ENCODE measurements around the gene CLGN.

The CLGN gene

DNA sequence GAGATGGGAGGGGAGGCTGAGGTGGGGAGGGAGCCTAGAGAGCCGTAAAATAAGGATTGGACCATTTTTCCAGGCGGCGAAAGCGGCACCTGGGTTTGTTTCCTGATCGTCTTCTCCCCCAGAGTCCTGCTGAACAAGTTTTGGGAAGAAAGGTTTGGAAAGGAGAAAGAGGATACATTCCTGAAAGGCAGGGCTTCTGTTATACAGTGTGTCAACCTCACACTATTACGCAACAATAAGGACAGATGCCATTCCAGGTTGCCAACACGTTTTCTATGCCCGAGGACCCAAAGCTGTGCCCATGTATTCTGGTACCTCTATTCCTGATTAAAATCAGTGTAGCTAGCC is 53.3 kb downstream of the CLGN start:
- no peak for DNase-seq

DNA sequence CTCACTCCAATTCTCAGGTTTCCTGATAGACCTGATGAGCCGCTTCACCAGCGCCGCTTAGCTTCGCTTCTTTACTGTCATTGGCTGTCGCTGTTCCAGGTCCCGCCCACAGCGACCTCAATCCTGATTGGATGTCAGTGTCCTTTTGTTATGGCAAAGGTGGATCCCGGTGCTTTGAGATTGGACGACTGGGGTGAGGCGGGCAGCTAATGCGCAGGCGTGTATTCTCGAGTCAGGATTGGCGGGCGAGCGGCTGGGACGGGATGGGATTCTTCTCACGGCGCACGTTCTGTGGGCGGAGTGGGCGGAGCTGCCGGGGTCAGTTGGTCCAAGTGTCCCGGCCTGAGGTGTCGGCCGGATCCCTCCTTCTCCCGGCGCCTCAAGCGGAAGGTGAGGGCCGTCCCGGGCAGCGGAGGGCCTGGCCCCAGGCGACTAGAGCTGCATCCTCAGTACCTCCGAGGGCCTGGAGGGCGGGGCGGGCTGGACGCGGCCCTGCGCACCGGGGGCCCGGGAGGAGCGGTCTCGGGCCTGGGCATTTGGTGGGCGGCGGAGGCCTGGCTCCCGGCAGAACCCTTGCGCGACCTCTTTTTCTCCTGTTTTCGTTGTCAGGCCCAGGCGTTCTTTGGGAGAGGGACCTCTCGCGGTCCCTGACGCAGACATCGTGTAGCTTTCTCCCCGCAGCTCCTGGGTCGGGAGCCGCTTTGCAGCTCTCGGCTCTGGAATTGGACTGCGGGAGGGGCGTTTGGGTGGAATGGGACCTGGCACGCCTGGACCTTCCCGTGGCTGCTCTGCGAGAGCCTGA is 53.9 kb downstream of the CLGN start, which contains the start of gene SCOC:
TSS of gene SCOC (plus strand) at position 319 of the 802 bp plus-strand sequence. CDS start 5,525 bp downstream, outside the sequence.
- peak; percentile 91 to 96 for DNase-seq

DNA sequence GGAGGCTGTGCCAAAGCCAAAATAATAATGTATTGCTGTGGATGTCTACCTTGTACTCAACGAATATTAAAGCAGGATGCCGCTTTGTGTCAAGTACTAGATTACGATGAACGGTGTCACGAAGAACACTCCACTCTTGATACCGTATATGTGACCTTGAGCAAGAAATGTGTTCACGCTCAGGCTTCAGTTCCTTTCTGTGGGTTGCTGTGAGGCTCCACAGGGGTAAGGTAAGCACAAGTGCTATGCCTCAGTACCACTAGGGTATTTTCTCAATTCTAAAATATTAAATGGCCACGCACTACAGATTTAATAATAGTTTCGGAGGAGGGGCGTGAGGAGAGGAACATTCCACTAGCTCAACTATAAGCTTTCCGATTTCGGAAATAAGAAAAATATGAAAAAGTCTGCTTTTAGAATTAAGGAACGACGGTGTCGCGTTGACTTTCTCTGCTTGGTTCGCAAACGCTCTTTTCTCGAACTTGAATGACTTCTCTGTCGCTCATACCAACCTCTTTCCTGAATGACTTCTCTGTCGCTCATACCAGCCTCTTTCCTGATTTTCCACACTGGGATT is 54.6 kb downstream of the CLGN start:
- DNase-seq = peak; percentile 8 to 29

DNA sequence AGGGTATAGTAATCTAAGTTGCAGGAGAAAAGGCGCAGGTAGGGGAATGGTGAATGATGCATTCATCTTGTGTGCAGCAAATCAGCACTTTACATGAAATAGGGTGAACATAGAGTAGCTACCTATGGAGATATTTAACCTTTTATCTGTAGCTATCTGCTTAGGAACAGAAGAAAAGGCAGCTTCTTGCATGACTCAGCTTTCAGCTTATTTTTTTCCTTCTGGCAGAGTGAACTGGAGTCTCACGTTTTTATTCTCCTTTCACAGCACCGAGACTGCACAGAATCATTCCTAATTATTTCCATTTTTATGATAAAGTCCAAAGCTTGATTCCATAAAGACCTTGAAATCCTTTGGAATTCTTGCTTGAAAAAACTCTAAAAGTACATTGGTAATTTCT is 58.8 kb downstream of the CLGN start:
- DNase-seq = no peak

DNA sequence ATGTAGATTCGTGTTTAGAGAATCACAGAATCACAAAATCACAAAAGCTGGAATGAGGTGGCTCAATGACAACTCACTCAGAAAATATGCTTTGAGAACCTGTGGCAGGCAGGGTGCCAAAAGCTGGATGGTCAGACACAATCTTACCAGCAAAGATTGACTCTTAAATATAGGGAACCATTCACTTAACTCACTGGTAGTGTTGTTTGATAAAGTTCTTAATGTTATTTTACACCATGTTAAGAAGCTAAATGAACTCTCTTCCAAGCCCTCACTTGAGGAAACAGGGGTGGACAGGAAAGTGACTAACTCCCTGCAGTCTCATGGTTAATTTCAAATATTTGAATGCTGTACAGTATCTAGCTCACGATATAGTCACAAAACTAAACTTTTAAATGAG is 59.7 kb downstream of the CLGN start:
- DNase-seq = no peak

DNA sequence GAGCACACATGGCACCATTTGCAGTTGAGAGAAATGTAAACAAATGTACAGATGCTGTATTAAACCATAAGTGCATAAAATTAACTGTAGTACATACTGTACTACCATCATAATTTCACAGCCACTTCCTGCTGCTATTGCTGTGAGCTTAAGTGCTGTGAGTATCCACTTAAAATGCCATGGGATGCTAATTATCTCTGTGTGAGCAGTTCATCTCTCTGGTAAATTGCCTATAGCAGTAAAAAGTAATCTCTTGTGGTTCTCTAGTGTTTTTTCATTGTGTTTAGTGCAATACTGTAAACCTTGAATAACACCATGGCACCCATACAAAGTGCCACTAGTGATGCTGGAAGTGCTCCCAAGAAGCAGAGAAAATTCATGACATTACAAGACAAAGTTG is 63.9 kb downstream of the CLGN start:
- DNase-seq = no peak

DNA sequence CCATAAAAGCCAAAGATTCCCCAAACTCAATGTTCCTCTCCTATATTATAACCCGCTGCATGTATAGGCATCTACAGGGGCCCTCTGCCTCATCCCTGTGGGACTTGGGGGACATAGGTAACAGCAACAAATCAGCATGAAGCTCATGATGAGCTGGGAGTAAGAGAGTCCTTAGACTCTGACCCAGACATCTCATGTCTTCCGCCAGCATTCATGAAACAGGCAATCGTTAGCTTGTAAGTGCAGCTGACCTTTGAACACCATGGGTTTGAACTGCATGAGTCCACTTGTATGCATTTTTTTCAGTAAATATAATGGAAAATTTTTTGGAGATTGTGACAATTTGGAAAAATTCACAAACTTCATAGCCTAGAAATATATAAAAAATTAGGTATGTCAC is 64.4 kb downstream of the CLGN start:
- no peak for DNase-seq

DNA sequence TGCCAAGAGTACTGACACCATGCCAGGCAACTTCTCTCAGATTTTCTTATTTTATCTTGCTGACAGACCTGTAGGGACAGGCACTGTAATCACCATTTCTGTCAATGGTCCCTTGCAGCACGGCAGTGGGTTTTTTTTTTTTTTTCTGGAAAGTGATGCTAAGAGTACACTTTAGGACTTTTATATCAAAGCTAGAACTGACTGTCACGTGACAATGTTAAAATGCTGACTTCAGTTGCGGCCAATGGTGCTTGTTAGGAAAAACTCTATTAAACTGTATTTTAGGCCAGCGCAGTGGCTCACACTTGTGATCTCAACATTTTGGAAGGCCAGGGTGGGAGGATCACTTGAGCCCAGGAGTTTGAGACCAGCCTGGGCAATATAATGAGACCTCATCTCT is 66.3 kb downstream of the CLGN start:
- no peak for DNase-seq

DNA sequence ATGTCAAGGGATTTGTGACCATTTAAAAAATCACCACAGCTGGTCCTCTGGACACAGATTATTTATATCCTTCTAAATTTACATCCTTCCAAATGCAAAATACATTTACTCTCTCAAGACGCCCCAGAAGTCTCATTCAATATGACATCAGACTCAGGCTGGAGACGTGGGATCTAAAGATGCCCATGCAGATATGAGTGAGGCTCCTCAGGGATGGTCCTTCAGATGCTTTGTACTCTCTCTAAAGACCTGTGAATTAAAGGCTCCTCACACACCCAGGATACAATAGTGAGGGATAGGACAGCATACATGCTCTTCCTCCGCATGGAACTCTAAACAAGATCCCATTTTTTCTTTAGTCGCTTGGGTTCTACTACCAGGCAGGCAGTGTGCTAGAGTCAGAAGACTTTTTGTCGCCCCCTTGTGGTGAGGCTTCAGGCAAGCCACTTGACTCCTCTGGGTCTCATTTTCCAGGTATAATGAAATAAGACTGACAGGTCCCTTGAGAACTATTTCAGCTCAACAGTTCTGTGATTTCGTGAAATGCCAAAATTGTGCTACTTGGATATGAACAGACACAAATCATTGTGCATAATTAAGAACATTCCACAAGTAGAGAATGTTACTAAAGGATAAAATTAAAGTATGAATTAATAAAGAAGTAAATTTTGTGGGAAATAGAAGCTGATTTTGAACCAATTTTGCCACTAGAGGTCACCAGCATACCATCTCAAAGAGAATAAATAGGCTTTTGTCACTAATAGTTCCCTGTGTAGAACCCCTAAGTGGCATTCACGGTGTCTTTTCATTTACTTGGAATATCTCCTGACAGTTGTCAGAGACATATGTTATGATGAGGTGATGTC is 67.7 kb downstream of the CLGN start:
- peak; percentile 80 to 82 for DNase-seq

DNA sequence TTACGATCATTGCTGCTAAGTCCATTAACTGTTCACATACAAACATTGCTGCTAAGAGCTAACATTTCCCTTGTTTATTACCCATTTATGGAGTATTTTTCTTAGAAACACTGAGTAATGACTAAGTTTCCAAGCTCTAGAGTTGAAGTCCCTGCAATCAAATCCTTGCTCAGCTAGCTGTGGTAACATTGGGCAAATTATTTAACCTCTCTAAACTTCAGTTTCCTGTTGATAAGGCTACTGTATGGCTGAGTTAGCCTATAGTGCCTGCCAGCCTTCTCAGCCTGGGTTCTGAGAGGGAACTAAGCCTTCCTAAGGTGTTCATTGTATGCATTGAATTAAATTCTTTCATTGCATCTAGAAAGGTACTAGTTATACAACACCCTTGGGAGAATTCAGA is 69.2 kb downstream of the CLGN start:
- no peak for DNase-seq

DNA sequence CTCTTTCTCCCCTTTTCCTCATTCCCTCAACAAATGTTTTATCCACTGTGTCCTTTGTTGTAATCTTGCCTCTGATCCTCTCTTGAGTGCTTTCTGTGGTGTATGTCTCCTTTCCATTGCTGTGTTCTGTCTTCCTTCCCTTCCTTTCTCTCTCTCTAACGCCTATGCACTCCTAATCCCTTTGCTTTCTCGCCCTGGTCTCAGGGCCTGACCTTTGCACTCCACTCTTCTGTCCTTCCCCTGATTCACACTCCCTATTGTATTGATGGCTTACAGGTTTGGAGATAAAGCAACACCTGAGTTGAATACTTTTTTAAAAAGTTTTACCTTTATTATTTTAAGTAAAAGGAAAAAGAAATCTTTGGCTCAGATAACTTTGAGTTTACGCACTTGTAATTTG is 69.6 kb downstream of the CLGN start:
- no peak for DNase-seq

DNA sequence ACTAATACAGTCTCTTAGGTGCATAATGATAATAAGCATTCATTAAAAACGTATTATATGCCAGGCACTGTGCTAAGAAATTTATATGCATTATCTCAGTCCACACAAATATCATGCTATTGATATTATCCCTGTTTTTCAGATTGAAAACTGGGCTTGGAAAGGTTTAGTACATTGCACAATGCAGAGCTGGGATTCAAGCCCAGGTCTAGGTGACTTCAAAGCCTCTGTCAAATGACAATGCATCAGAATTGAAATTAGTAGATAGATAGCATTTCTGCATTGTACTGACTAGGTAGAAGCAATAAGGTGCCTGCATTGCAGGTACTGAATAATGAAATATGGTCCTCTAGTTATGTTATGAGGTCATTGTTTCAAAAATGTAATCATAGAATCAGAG is 72.2 kb downstream of the CLGN start:
- no peak for DNase-seq

DNA sequence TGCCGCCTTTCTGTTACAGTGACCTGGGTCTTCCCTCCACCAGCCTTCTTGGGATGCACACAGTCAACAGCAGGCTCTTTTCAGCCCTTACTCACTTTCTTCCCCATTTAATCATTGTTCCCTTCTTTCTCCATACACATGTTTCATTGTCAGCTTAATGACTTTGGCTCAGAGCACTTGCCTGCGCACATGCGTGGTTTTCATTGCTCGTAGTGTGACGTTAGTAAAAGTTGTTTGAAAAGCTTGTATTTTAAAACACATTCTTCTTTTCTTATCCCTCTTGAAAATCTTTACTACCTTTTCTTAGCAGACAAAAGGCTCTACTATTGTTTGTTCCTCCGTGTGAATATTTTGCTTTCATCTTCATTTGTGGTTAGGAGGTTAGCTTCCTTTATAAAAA is 73.7 kb downstream of the CLGN start:
- no peak for DNase-seq

DNA sequence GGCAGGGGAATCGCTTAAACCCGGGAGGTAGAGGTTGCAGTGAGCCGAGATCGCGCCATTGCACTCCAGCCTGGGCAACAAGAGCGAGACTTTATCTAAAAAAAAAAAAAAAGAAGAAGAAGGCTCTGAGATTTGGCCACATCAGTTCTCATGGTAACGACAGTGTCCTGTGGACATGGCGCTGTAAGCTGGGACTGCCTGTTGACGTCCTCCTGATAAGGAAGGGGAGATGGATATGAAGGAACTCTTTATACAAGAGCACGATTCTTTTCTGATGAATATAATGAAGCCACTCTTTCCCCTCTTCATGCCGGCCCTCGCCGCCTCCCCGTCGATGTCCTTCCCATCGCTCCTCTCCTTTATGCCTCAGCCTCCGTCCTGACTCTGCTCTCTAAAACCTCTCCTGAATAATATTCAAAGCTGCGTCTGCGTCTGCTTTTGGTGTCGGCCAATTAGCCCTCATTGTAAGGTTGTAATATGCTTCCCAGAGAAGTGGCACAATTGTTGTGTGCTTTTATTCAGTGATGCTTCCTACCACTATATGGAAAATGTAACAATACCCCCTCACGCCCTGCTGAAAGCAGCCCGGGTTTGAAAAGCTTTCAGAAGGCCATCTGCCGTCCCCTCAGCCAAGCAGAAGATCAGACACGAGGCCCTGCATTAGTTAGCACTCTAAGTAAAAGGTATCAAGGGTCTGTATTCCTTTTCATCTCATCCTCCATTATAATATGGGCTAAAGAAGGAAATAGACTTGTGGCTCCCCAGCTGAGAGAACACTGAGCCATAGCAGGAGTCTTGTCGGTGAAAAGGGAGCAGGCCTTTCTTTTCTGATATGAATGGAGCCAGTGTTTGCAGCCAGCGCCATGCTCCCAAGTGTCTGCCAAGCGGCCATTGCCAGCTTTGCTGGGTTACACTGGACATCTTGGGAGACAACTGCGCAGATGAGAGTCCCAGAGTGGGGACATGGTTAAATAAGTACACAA is 76.1 kb downstream of the CLGN start:
- DNase-seq = no peak

DNA sequence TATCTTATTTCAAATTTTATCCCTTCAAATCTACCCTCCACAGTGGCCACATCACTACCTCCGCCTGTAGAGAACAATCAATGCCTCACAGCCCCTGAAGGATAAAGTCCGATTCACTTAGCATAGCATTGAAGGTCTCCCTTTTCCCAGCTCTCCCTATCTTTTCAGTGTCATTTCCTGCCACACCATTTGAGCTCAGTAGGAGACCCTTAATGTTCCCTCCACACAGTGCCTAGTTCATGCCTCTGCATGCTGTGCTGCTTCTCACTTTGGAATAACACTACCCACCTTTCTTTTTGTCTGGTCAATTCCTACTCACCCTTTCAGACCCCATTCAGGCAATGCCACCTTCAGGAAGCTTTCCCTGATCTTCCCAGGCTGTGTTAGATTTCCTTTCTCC is 77.6 kb downstream of the CLGN start:
- DNase-seq = no peak

DNA sequence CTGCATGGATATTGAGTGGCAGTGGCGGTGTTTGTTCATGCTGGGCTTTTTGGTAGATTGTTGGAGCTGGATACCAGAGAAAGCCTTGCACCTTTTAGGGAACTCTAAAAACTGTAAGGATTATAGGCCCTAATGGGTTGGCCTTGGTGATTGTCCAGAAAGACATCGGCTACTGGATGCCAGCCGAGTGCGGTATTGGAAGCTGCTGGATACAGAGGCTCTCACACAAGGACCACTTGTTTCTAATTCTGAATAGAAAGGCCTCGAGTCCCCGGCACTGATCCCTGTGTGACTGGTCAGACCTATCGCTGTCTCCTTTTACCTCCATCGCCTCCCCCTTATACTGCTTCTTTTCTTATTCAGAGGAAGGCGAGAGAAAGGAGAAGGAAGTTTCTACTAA is 81.3 kb downstream of the CLGN start:
- no peak for DNase-seq

DNA sequence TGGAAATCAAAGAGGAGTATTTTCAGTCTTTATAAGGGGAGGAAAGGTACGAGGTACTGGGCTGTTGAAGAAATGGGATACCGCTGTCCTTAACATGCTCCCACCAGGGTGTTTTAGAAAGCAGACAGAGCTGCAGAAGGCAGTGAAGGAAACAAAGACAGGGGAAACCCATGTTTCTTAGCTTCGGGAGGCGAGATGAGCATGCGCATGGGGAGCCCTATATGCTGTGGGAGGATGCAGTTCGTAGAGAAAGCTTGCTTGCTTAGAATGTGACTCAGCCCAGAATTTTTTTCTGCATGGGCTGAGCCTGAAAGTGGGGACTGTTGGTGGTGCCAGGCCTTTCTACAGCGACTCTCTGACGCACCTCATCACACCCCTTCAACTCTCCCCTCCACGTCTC is 82.8 kb downstream of the CLGN start:
- no peak for DNase-seq

DNA sequence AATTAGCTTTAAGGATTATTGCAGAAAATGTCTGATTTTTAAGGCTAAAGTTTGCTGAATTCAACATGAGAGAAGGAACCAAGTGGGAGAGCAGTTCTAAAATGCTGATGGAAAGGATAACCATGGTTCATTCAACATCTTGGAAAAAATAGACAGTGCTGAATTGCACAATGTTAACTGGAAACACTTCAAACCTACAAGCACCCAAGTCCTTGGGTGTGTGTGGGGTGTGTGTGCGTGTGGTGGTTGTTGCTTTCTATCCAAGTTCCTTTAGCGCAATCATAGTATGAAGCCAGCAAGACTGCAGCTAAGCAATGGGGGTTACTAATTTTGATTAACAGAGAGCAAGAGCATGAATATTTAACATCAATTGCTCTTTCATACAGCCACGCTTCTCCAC is 83.3 kb downstream of the CLGN start:
- no peak for DNase-seq

DNA sequence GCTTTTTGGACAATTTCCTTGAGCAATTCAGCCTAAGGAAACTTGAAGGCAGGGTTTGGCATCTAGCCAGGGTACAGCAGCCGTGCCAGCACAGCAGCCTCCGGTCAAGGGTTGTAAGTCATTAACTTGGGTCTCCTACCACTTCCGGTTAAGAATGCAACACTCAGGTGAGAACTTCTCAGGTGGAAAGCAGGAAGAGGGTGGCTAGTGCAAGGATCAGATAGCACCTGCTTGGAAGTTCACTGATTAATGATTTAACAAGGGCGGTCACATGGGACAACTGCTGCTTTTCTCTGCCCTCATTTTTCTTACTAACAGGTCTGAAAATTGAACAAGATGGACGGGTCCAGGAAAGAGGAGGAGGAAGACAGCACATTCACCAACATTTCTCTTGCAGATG is 84.1 kb downstream of the CLGN start:
- no peak for DNase-seq

DNA sequence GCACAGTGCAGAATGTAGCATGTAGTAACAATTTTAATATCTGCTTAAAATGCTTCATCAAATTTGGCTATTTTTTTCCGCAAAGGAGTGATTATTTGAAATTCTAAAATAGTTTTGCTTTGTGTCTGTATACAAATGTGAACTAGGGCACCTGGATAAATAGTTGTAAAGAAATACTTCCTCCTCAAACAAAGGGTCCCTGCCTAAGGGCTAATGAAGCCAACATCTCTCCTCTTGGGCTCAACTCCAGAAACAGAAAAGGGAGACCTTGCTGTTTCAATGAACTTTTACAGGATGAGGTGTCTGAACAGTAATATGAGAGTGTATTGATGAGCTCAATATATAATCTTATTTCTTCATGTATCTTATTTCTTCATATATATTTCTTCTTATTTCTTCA is 84.8 kb downstream of the CLGN start:
- DNase-seq = no peak

All from stimulated activated CD4-positive, alpha-beta T cell treated with anti-CD3 and anti-CD28 coated beads, Interleukin-2, amount 100 ng/mL, for 48 hours (primary cell).